GM19397 (cell line): ENCODE data around the gene TEX44.
"Not testable (repeated sequence)": the region's sequence is repeated elsewhere in the genome, so short reads cannot be mapped to it uniquely, and the experiment has no call there.

ENCODE experiments used
- ATAC-seq: cut with Tn5 transposase; IDR thresholded peaks from one replicate; pipeline ENCODE4 v1.9.1; 2021; ENCODE audit warnings: mild to moderate bottlenecking, moderate library complexity; ENCODE audit not compliant: unreplicated experiment

TEX44 gene

DNA sequence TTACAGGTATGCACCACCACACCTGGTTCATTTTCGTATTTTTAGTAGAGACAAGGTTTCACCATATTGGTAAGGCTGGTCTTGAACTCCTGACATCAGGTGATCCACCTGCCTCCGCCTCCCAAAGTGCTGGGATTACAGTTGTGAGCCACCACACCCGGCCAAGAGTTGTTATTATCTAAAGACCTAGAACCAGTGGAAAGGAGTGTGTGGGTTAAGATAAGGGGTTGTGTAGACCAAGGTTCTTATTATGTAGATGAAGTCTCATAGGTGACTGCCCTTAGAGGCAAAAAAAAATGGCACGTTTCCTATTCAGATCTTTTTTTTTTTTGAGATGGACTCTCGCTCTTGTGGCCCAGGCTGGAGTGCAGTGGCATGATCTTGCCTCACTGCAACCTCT, 21.7 kb upstream of the TEX44 start:
- not testable (repeated sequence) for ATAC-seq

DNA sequence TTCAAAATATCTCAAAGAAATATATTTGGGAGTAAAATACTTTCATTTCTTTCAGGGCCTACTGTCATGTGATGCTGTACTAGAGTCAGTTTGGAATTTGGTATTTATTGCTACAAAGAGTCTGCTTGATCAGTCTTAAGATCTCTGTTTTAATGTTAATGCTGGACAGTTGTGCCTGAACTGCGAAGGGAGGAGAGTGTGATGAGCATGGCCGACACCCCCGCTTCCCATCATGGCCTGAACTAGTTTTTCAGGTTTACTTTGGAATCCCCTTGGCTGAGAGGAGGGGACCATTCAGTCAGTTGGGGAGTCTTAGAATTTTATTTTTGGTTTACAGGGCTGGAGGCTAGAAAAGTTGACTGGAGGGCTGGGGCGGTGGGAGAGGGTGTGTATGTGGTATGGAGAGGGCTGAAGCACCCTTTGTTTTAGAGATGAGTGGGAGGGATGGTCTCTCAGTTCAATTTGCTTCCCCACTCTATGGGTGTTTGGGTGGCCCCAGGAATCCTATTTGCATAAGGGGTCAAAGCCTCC, 20.9 kb upstream of the TEX44 start:
- ATAC-seq, result no peak

DNA sequence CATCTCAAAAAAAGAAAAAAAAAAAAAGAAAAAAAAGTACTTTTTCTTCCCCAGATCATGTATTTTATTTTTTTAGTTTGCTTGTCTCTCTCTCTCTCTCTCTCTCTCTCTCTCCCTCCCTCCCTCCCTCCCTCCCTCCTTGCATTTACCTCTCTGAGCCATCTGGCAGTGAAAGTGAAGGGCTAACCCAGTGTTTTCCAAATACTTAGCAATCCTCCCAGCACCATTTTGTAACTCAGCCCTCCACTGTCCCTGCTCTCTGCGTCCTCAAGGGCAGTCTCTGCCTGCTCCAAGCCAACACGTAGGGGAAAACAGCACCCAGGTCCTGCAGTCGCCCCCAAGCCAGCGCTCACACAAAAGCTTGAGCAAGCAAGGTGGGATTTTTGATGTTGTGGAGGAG, 19.6 kb upstream of the TEX44 start:
- ATAC-seq, result no peak

GRCh38 chr2:231573698-231574421, 18.8 kb upstream of the TEX44 start:
- no peak for ATAC-seq

- ATAC-seq, result no peak
These were observed 16.9 kb upstream of the TEX44 start for GRCh38 chr2:231575612-231576256.

GRCh38 chr2:231576465-231576864, 16.2 kb upstream of the TEX44 start:
- no peak for ATAC-seq

- ATAC-seq, result not testable (repeated sequence)
These were observed 14.0 kb upstream of the TEX44 start for GRCh38 chr2:231578655-231579054.

DNA sequence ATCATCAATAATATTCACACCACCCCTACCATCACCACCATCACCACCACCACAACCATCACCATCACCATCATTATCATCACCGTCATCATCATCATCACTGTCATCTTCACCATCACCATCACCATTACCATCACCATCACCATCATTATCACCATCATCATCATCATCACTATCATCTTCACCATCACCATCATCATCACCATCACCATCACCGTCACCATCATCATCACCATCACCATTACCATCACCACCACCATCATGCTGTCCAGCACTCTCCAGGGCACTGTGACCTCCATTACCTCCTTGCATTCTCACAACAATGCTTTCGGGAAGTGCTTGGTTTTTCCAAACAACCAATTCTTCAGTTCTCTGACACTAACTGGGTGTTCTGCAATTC, 13.1 kb upstream of the TEX44 start:
- ATAC-seq, result no peak

DNA sequence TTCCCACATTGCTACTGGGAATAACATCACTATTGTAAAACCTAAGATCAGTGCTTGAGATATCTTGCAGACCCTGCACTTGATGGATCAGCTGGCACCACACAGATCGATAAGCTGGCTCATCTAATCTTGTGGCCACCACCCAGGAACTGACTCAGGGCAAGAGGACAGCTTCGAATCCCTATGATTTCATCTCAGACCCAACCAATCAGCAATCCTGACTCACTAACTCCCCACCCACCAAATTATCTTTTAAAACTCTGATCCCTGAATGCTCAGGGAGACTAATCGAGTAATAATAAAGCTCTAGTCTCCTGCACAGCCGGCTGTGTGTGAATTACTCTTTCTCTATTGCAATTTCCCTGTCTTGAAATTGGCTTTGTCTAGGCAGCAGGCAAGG, 11.3 kb upstream of the TEX44 start:
- no peak for ATAC-seq

DNA sequence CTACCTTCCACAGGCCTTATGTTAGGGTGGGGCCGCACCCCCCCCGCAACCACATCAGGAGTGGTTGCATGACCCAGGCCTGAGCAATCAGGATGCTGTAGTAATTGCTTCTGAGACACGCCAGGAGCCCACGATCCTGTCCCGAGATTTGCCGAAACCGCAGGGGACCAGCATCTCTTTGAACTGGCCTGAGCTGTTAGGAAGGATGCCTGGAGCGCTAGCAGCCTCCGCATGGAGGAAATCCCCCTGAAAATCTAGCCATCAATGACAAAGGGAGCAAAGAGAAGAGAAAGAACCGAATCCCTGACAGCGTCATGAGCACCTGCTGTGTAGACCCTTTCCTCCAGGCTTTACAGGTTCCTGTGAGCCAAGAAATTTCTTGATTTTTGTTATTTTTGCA, 8.7 kb upstream of the TEX44 start:
- no peak for ATAC-seq

DNA sequence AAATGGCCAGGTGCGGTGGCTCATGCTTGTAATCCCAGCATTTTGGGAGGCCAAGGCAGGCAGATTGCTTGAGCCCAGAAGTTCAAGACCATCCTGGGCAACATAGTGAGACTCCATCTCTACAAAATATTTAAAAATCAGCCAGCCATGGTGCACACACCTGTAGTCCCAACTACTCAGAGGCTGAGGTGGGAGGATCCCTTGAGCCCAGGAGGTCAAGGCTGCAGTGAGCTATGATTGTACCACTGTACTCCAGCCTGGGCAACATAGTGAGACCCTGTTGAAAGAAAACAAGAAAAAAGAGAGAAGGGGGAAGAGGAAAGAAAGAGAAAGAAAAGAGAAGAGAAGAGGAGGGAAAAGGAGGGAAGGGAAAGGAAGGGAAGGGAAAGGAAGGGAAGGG, 4.9 kb upstream of the TEX44 start:
- ATAC-seq, result not testable (repeated sequence)

DNA sequence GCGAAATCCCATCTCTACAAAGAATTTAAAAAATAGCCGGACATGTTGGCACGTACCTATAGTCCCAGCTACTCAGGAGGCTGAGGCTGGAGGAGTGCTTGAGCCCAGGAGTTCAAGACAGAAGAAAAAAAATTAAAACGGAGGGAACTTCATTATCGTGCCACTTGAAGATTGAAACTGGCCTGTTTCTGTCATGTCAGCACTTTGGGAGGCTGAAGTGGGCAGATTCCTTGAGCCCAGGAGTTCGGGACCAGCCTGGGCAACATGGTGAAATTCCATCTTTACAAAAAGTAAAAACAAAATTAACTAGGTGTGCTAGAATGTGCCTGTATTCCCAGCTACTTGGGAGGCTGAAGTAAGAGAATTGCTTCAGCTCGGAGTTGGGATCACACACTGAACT, 3.0 kb upstream of the TEX44 start:
- no peak for ATAC-seq

GRCh38 chr2:231590614-231591013, 2.0 kb upstream of the TEX44 start:
- ATAC-seq, result no peak

- no peak for ATAC-seq
These were observed 1.0 kb downstream of the TEX44 start for GRCh38 chr2:231593666-231594065.

DNA sequence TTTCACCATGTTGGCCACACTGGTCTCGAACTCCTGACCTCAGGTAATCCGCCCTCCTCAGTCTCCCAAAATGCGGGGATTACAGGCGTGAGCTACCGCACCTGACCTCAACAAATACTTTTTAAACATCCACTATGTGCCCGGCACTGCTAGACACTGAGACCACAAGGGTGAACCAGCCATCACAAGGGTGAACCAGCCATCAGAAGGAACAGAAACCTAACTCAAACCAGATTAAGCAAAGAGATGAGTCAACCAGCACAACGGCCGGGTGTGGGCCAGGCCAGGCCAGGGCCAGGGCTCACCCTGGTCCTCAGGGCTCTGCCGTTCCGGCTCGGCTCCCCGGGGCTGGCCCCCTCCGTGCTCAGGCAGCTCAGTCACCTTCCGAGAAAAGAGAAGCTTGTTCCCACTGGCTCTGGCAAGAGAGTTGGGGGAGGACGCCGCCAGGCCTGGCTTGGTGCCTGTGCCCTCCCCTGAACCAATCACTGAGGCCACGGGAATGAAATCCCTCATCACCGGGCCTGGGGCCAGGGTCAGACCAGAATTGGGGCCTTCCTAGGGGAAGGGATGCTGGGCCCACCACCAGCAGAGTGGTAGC, 4.4 kb downstream of the TEX44 start:
- no peak for ATAC-seq

- no peak for ATAC-seq
These were observed 5.0 kb downstream of the TEX44 start for GRCh38 chr2:231597627-231598026.

DNA sequence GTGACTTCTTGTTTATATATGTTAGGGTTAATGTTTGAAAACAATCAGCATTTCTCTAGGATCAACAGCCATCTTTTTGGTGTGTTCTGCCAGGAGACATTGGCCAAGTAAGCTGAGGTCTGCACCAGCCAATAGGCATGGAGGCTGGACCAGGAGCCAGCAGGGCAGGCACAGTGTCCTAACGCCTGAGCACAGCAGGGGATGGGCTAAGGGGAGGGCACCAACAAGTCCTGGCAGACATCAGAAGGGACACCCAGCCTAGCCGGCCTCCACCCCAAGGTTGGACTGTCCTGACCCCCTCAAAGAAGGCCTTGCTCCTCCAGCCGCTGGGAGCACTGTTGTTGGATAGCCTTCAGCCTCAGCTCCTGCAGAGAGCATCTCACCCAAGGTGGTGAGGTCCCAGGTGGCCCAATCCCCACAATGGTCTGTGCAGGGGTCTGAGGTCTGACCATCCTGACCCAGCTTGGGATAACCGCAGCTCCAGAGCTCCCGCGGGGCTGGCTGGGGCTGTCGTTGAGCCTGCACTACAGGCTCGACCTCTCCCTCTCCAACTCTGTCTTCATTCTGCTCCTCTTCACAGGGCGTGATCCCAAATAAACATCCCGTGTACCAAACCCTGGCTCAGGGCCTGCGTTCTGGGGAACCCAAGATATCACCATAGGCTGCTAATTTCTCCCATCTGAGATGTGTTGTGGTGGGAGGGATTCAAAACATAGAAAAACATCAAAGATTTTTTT, 8.1 kb downstream of the TEX44 start:
- ATAC-seq, result no peak

- ATAC-seq, result no peak
These were observed 8.9 kb downstream of the TEX44 start for GRCh38 chr2:231601356-231602229.

DNA sequence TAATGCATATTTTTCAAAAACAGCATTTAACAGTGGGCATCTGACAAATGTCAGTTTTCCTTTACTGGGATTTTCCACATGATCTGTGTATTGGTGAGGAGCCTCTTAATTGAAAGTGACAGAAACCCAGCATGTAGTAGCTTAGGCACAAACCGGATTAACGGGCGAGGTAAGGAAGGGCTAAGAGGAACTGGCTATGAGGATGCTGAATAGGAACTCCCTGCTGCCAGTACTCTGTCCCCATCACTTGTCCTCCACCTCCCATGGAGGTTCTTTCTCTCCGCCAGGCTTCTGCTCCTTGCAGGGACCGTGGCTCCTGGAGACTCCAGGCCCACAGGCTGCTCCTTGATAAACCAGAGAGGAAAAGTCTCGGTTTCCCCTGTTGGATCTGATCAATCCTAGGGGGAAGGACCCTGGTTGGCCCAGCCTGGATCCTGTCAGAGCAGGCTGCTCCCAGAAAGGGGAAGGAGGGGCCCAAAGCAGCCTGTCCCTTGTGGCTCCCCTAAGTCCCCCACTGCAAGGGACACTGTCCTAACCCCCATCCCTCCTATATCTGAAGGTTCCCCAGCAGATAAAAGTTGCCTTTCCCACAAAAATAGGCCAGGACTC, 10.3 kb downstream of the TEX44 start:
- ATAC-seq, result no peak

- peak; percentile 49 for ATAC-seq
These were observed 11.5 kb downstream of the TEX44 start for GRCh38 chr2:231604101-231604684.
